HG02884 (cell line): ENCODE results near the gene HOOK2.
"Not testable (repeated sequence)": the region's sequence is repeated elsewhere in the genome, so short reads cannot be mapped to it uniquely, and the experiment has no call there.

Experiments
- ATAC-seq: cut with Tn5 transposase; IDR thresholded peaks from one replicate; pipeline ENCODE4 v1.9.1; 2021; ENCODE audit warnings: mild to moderate bottlenecking, moderate library complexity; ENCODE audit not compliant: unreplicated experiment

HOOK2 gene

DNA sequence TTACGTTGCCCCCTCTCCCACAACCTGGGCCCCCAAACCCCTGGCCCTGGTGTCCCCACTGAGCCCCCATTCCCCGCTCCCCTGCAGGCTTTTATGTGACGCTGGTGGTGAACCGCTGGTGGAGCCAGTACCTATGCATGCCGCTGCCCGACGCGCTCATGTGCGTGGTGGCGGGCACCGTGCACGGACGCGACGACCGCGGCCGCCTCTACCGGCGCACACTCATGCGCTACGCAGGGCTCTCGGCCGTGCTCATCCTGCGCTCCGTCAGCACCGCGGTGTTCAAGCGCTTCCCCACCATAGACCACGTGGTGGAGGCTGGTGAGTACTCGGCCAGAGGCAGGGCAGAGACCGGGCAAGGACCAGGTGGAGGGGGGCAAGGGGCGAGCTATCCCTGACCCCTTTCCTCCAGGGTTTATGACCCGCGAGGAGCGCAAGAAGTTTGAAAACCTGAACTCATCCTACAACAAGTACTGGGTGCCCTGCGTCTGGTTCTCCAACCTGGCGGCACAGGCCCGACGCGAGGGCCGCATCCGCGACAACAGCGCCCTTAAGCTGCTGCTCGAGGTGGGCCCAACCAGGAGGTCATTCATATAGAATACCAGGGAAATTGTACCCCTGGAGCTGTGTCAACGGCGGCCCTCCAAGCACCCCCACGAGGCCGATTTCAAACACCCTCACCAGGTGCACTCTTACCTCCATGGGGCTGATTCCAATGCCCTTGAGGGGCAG, 20.7 kb downstream of the HOOK2 start:
- ATAC-seq: no peak

DNA sequence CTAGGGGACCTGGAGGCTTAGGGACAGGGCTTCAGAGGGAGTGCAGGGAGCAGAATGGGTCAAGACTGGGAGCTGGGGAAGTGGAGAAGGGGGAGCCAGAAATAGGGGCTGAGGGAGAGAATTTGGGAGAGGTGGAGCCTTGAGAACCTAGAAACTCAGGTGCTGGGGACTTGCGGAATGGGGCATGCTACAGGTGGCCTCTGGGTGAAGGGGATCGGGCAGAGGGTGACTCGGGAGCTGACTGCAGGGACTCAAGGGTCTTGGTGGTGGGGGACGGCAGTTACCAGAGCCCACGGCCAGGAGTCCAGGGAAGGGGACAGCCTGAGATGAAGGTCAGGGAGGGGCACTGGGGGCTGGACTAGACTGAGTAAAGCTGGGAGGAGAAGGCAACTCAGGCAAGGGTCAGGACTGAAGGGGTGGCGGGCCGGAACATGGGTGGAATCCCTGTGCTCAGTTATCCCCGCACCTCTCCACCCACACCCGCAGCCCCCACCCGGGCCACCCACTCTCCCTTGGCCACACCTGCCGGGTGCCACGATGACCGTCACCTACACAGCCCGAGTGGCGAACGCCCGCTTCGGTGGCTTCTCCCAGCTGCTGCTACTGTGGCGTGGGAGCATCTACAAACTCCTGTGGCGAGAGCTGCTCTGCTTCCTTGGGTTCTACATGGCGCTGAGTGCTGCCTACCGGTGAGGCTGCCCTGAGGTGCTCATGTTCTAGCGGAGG, 23.1 kb downstream of the HOOK2 start:
- no peak for ATAC-seq

GRCh38 chr19:12751635-12752034, 23.7 kb downstream of the HOOK2 start, which contains the start of gene BEST2:
BEST2 (plus strand) TSS chr19:12751791; CDS start chr19:12752593, 802 bp downstream.
- ATAC-seq: no peak

- no peak for ATAC-seq
Observed at GRCh38 chr19:12750851-12751250, 24.5 kb downstream of the HOOK2 start.

DNA sequence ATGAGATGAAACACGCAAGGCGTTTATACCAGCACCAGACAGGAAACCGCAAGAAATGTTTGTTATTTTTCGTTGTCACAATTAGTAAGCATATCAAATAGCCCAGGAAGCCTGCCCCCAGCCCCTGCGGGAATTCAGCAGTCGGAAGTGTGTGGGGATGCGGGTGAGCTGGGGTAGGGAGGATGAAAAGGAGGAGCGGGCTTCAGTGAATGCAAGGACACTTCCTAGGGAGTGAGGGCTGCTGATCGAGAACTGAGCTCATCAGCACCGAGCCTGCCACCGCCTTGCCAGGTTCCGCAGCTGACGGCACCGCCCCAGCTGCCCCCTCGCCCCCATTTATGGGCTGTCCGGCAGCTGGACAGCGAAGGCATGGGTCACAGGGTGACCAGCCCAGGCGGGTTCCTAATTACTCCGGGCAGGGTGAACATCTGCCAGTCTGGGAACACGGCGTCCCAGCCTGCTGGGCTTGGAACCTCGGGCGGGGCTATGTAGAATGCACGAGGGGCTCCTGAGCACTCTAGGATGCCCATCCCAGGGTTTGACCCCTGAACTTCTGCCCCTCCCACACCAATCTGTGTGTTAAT, 25.3 kb downstream of the HOOK2 start:
- no peak for ATAC-seq

- ATAC-seq: no peak
Observed at GRCh38 chr19:12748489-12748888, 26.9 kb downstream of the HOOK2 start.

DNA sequence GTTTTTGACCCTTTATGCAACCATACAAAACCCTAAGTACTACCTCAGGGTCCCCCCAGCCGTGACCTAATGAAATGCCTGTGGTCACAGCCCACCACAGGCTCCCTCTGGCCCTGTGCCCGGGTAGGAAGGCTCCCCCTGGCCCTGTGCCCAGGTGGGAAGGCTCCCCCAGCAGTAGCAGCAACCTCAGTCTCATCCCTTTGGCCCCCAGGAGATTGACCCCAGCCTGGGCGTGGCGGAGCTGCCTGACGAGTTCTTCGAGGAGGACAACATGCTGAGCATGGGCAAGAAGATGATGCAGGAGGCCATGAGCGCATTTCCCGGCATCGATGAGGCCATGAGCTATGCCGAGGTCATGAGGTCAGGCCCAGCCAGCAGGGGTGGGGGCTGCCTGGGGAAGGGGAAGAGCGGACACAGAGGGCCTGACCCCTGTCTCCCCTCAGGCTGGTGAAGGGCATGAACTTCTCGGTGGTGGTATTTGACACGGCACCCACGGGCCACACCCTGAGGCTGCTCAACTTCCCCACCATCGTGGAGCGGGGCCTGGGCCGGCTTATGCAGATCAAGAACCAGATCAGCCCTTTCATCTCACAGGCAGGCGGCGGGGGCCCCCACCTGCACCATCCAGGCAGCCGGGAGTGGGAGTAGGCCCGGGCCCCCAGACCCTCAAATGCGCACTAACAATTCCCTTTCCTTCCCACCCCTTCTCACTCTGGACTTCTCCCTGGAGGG, 30.0 kb downstream of the HOOK2 start:
- ATAC-seq: no peak

DNA sequence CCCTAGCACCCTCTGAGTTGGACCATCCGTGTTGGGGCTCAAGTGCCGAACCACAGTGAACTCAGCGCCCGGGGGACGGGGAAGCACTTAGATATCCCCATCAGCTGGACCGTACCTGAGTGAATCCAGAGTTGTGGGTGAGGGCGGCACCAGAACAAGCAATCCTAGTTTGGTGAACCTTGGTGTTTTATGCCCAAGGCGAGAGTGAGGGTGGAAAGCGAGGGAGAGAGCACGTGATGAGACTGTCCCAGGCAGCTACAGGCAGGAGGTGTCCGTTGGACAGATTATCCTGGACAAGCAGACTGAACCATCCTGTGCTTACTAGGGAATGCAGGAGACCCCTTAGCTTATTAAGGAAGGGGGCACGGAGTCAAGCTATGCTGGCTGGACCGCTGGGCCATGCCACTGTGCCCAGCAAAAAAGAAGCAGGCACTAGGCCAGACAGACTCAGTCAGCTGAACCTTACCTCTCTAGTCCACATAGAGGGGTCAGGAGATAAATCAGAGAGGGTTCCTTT, 37.5 kb downstream of the HOOK2 start:
- ATAC-seq: no peak

GRCh38 chr19:12736995-12737834, 38.1 kb downstream of the HOOK2 start, which contains the start of gene GET3:
GET3 (plus strand) TSS chr19:12737497; CDS start chr19:12737506, 9 bp downstream.
- peak; percentile 81 for ATAC-seq

DNA sequence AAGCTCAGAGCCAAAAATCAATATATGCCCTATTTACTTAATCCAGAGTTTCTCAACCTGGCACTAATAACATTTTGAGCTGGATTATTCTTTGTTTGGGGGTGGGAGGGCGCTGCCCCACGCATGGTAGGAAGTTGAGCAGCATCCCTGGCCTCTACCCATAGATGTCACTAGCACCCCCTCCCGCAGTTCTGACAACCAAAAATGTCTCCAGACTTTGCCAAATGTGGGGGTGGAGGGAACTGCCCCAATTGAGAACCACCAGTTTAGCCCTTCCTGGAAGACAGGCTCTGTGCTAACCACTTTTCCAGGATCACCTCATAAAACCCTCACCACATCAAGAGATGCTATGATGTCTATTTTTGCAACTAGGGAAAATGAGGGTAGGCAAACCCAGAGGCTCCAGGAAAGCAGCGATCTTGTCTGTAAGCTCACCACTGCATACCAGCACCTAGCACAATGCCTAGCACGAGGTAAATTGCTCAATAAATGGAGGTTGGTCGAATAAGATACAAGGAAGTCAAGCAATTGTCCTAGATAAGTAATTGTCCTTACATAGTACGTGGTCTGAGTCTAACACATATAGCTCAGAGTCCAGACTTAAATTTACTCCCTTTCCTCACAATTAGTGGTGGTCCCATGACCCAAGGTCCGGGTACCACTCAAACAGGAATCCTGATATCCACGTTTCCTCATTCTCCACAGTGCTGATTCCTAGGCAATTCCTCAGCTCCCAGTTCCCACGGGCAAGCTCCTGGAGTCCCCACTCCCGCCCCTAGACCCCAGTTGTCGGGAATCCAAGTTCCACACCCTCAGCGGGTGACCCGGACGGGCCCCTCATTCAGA, 41.8 kb downstream of the HOOK2 start:
- no peak for ATAC-seq

GRCh38 chr19:12731337-12731736, 44.0 kb downstream of the HOOK2 start:
- ATAC-seq: no peak

- ATAC-seq: no peak
Observed at GRCh38 chr19:12730064-12730463, 45.3 kb downstream of the HOOK2 start.

GRCh38 chr19:12727745-12728433, 47.5 kb downstream of the HOOK2 start:
- ATAC-seq: no peak

- ATAC-seq: no peak
Observed at GRCh38 chr19:12726988-12727316, 48.4 kb downstream of the HOOK2 start.

GRCh38 chr19:12725612-12726011, 49.7 kb downstream of the HOOK2 start:
- not testable (repeated sequence) for ATAC-seq

DNA sequence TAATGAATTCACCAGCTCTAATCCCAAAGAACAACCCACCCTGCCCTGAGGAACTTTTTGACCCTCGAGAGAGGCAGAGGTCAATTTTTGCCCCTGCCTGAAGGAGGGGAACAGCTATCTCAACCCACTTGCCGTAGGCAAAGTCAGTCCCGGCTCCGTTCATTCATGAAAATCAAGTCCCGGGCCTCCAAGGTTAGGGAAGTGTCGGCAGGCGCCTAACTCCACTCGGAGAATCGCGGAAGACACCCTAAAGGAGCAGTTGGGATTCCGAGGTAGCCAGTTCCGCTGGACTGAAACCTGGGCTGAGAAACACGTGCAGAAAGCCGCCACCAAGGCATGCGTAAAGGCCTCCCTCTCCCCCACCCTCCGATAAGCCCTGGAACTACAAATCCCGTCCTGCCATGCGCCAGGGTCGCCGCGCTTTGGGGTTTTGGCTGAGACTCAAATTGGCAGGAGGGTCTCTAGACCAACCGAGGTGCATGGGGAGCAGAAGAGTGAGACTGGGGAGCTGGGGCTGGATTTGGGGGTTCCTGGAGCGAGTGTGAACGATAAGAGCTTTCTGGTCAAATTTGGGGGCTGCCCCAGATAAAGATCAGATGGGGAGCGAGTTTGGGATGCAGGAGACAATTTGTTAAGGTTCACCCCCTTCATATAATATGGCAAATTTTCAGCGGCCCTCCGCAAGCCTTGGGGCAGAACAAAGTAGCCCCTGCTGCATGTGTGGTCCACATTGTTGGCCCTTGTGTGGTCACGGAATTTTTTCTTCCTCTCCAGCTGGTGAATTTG, 51.5 kb downstream of the HOOK2 start, which contains the start of gene TNPO2:
TNPO2 (minus strand) TSS at position 292 of the 786 bp plus-strand sequence. CDS start 2,955 bp downstream, outside the sequence.
- no peak for ATAC-seq

GRCh38 chr19:12723381-12723640, 52.0 kb downstream of the HOOK2 start:
- no peak for ATAC-seq
